Smooth muscle cell of the brain vasculature (primary cell): ENCODE measurements around the gene NEK4.

Experiments used
- DNase-seq: peaks from one replicate; pipeline ENCODE4 v3.0.0-alpha.2; 2012; ENCODE audit warnings: low read depth, low spot score

The NEK4 gene

DNA sequence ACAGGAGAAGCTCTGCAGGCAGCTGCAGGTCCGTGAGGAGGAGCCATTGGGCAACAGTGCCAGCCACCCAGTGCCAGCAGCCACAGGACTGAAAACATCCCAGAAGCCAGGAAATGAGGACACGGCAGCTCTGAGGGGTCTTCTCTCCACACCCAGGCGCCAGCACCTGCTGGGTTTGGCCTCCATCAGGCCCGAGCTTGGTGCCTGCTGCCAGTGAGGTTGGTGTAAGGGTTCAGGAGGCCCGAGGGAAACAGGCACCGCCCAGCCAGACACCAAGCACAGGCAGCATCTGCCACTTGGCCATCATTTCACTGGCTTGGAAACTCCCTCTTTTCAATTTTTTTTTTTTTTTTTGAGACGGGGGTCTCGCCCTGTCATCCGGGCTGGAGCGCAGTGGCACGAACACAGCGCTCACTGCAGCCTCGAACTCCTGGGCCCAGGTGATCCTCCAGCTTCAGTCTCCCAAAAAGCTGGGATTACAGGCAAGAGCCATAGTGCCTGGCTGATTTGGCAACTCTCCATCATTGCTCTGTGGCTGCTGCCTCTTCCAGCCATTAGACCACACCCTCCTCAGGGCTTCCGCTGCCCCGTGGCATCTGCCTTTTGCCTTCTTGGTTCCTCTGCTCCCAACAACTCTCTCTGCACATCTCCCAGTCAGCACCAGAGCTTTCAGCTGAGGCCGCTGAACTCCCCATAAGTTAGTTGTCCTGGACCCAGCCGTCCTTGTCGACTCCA is 22.4 kb upstream of the NEK4 start:
- DNase-seq = no peak

DNA sequence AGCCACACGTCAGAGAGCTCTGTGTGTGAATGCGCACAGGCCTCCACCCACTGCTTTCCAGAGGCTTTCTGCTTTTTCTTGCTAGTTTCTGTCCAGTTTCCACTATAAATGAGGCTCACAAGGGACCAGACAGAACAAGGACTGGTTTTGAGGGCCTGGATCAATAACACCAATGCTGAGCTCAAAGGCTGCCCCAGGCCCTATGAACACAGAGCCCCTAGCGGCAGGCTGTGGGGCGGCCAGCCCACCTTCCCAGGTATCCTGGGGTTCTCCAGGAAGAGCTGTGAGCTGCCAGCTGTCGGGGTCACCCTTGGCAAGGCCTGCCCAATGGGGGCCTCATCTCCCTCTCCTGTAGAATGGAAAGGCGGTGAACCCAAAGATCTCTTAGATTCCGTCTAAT is 21.7 kb upstream of the NEK4 start:
- no peak for DNase-seq

DNA sequence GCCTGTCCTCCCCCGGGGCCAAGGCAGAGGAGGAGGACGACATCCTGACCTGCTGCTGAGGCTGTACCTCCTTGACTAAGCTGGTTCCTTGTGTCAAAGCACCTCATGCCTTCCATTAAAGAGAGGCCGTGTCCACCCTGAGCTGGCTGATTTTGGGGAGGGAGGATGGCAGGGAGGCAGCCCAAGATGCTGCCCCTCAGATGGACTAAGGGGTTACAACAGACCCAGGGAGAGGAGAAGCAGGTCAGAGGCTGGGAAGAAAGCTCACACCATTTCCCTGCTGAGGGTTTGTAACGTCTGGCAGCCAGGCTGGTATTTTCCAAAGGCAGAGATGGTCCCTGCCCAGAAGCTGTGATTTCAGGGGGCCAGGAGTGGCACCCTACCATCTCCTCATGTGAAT is 21.2 kb upstream of the NEK4 start:
- DNase-seq = no peak

DNA sequence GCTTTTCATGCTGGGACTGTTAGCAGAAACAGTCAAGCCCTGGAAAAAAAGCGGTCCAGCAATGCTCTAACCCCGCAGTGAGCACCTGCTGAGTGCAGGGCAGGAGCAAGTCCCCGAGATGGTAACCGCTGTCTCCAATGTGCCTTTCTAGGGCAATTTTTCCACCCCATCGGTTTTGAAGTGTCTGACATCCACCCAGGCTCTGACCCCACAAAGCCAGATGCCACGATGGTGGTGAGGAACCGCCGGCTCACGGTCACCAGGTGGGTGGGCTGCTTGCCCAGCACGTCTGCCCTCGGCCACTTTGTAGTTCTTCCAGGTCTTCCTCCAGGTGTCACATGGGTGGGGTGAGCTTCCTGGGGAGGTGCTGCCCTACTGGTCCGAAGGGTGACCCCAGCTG is 20.6 kb upstream of the NEK4 start:
- no peak for DNase-seq

DNA sequence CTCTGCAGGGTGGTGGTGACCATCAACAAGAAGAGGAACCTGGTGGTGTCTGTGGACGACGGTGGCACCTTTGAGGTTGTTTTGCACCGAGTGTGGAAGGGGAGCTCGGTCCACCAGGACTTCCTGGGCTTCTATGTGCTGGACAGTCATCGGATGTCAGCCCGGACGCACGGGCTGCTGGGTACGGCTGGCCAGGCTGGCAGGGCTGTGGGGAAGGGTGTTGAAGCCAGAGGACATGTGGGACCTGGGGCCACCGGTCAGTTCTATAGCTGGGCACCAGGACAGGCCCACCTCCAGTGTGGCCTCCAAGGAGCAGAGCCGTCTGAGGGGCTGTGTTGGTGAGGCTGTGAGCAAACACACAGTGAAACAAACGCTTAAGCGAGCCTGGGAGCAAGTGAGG is 20.0 kb upstream of the NEK4 start:
- no peak for DNase-seq

DNA sequence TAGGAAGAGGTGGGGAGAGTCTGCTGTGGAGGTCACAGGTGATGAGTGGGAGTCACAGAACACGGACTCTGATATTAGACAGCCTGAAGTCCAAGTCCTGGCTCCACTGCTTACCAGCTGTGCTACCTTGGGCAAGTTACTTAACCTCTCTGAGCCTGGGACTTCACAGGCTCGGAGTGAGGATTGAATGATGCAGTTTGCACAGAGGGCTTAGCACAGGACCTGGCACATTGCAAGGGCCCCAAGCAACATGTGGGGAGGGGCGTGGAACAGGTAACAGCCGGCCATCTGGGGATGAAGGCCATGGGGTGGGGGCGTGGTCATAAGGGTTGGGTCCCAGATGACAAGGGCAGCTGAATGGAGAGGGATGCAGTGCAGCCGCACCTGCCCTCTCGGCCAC is 19.6 kb upstream of the NEK4 start:
- DNase-seq = no peak

DNA sequence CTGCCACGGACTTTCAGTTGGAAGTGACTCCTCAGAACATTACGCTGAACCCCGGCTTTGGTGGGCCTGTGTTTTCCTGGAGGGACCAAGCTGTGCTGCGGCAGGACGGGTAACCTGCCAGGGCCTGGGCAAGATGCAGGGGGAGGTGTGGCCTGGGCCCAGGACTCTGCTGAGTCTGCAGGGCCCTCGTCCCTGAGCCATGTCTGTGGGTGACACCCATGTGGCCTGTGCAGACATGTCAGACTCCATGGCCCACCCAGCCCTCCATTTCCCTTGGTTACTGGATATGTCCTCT is 19.0 kb upstream of the NEK4 start:
- DNase-seq = no peak

DNA sequence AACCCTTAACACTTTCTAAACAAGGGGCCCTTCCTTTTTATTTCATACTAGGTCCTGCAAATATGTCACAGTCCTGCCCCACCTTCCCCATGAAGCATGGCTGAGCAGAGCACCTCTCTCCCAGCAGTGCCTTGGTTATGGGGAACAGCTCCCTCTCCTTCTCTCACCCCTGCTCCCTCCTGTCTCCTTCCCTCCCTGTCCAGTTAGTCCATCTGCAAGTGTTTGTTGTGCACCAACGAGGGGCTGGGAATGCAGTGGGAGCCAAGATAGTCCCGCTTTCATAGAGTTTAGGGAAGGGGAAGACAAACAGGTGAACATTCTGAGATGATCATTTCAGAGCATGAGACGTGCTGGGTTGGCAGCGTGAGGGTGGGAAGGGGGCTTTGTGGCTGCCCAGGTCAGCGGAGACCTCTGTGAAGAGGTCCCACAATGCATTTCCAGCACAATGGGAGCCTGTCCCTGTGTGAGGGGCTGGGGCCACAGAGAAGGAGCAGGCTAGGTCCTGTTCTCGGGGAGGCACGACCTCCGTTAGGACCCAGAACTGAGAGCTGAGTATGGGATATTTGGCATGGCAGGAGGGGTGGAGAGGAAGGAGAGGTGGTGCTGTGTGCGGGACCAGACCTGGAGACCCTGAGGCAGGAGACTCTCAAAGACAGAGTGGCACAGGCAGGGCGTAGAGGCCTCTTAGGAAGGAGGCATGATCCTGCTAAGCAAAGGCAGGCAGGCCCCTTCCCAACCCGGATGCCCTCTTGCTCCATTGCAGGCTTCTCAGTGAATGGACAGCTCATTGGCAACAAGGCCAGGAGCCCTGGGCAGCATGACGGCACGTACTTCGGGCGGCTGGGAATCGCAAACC is 18.4 kb upstream of the NEK4 start:
- no peak for DNase-seq

DNA sequence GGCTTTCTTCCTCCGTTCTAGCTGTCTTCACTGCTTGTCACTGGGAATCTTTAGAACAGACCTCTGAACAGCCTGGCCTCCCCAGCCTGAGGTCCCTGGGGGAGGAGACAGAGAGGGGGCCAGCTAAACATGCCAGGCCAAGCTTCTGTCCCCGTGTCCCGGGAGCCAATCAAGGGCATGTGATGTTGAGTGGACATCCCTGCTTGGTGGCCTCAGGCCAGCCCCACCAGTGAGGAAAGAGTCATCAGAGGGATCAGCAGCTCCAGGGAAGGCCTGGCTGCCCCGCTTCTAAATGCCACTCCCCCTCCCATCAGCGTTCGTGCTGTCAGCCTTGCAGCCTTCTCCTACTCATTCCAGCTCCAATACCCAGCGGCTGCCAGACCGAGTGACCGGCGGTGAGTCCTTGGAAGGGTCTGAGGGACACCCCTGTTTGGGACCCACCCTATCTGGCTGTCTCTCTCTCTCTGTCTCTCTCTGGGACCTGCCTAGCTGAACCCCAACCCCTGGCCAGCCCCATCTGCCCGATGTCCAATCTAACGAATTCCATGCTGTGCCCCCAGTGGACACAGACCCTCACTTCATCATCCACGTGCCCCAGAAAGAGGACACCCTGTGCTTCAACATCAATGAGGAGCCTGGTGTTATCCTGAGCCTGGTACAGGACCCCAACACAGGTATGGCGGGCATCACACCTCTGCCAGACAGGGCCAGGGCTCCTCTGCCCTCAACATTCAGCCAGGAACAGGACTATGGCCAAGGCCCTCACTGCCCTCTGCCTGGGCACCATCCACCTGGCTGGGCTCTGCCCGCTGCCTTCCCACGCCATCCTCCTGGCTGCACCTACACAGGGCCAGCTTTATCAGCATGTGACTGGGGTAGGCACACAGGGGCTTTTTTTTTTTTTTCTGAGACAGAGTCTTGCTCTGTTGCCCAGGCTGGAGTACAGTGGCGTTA is 17.2 kb upstream of the NEK4 start:
- DNase-seq = no peak

DNA sequence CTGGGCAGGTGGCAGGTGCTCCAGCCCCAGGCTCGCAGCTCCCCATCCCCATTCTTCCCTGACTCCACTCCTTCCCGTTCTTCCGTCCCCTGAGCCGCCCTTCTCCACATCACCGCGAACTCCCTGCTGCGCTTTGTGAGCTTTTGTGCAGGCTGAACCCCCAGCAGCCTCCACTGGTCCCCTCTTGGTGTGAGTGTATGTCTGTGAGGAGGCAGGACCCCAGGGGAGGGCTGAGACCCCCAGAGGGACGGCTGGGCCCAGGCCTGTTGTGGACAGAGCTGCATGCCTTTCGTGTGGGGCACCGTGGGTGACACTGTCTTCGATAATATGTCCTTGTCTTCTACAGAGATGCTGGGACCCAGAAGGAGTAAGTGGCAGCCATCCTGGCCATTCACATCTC is 16.5 kb upstream of the NEK4 start:
- DNase-seq = no peak

DNA sequence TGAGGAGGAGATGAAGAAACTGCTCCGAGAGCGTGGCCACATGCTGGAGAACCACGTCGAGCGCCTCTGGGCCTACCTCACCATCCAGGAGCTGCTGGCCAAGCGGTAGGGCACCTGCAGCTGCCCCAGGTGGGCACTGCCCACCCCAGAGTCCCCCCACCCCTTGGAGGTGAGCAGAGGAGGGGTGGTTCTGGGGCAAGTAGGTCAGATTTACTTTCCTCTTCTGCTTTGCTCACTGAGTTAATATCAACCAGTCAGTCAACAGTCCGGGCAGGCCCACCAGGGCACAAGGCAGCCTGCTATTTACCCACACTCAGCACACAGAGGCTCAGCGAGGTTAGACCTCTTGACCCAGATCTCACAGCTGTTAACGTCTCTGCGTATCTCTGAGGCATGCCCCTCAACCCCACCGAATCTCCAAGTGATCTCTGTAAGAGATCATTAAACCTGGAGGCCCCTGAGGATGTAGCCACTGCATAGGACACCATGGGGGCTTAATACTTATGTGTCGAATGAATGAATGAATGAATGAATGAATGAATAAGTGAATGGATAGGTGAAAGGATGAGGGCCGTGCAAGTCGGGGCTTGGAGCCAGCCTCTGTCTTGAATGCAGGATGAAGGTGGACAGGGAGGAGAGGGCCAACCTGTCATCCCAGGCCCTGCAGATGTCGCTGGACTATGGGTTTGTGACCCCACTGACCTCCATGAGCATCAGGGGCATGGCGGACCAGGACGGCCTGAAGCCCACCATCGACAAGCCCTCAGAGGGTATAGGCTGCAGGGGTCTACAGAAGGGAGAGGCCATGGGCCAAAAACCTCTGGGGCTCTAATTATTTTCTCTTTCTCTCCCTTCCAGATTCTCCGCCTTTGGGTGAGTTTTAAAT is 15.8 kb upstream of the NEK4 start:
- no peak for DNase-seq

DNA sequence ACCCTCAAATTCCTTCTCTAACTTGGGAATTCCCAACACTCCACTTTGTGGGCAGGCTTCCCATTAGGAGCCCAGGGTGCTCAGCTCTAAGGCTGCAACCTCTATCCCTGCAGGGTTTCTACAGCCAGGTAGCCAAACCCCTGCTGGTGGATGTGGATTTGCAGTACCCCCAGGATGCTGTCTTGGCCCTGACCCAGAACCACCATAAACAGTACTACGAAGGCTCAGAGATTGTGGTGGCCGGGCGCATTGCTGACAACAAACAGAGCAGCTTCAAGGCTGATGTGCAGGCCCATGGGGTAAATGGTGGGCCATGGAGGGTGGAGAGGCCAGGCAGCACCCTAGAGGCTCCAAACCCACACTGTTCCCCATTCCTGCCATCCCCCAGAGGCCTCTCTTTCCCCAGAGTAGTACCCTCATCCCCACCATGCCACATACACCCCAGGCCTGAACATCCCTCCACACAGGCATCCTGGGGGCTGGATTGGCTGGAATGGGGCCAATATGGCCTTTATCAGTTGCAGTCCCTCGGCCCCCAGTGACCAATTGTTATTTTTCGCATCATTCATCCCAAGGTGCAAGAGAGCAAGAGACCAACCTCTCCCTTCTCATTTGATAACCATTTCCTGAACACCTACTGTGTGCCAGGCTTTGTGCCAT is 14.3 kb upstream of the NEK4 start:
- no peak for DNase-seq

DNA sequence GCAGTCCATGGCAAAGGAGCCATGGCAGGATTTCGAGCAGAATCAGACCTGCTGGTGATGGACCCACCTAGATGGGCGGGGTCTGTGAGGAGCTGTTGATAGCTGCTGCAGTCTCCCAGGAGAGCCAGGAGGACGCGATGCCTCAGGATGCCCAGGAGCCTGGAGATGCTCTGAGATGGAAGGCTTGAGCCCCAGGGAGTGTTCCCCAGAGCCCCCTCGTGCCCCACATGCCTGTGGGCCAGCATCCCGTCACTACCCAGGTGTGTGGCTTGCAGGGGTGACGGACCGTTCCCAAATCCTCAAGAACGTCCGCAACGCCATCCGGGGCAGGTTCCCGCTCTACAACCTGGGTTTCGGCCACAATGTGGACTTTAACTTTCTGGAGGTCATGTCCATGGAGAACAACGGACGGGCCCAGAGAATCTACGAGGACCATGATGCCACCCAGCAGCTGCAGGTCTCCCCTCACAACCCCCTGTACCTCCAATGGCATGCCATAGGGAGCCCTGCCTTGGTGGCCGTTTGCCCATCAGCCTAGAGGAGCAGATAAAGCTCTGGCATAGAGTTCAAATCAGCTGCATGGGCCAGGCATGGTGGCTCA is 13.4 kb upstream of the NEK4 start:
- no peak for DNase-seq

DNA sequence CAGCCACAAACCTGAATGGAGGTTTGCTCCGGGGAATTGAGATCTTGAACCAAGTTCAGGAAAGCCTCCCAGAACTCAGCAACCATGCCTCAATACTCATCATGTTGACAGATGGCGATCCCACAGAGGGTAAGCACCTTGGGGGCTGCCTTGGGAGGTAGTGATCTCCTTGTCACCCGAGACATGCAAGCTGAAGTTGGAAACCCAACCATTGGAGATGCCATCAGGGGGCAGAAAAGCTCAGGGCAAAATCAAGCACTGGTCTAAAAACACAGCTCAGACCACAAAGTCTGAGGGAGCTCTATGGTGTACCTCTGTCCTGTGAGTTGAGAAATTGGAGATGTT is 12.4 kb upstream of the NEK4 start:
- DNase-seq = no peak

DNA sequence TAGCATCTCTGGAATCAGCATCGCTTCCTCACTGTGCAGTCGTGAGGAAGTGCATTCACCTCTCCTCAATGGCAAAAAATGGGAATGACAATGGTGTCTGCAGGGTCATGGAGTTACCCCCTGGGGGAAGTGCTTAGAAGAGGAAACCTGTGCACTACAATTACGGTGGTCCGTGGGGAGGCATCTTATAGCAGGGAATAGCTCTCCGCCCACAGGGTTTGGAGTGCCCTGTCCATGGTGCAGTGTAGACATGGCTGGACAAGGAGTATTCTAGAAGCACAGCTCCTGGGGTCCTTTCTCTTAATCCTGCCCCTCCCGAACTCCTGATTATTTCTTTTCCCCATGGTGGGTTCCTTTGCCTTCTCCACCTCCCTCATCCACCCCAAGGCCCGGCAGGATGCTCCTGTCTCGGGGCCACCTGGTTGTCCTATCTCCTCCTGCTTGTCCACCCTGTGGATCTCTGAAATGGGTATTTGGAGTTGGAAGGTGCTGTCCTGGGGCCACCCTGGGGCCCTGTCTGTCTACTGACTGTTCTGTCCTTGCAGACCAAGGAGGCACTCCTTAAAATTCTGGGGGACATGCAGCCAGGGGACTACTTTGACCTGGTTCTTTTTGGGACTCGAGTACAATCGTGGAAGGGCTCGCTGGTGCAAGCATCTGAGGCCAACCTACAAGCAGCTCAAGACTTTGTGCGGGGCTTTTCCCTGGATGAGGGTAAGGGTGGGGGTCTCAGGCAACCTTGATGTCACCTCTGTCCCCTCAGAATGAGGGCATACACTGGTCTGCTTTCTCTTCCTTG is 11.9 kb upstream of the NEK4 start:
- no peak for DNase-seq

DNA sequence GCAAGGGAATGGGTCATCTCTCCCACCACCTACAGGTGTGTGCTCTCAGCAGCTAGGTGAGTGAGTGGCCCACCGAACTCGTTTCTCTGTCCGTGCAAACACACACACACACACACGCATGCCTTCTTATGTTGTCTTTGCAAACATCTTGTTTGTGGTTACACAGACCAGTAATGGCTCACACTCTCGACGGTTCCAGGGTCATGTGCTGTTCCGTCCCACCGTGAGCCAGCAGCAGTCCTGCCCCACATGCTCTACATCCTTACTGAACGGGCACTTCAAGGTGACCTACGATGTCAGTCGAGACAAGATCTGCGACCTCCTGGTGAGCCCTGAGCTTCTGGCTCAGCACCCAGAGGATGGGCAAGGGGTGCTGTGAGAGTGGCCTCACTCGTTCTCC is 11.0 kb upstream of the NEK4 start:
- no peak for DNase-seq

DNA sequence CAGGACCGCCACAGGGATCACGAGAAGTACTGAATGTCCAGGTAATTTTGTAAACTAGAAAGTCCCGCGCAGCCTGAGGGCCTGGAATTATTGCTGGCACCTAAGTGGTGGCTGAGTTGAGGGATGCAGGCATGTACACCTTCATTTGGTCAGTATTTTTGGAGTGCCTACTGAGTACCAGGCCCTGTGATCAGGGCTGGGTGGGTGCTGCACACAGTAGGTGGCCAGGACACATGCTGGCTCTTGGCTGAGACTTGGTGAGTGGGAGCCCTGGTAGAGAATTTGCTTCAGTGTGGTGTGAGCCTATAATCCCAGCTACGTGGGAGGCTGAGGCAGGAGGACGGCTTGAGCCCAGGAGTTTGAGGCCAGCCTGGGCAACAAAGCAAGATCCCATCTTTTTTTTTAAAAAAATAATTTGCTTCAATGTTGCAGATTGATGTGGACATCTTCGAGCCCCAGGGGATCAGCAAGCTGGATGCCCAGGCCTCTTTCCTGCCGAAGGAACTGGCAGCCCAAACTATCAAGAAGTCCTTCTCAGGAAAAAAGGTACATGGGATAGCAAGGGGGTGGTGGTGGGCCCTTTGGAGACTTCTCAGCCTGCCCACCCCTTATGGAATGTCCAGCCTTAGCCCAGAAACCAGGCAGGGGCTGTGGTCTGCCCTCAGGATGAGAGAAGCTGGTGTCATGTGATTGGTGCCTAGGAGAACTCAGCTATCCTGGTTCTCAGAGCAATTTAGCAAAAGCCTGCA is 9.3 kb upstream of the NEK4 start:
- no peak for DNase-seq

DNA sequence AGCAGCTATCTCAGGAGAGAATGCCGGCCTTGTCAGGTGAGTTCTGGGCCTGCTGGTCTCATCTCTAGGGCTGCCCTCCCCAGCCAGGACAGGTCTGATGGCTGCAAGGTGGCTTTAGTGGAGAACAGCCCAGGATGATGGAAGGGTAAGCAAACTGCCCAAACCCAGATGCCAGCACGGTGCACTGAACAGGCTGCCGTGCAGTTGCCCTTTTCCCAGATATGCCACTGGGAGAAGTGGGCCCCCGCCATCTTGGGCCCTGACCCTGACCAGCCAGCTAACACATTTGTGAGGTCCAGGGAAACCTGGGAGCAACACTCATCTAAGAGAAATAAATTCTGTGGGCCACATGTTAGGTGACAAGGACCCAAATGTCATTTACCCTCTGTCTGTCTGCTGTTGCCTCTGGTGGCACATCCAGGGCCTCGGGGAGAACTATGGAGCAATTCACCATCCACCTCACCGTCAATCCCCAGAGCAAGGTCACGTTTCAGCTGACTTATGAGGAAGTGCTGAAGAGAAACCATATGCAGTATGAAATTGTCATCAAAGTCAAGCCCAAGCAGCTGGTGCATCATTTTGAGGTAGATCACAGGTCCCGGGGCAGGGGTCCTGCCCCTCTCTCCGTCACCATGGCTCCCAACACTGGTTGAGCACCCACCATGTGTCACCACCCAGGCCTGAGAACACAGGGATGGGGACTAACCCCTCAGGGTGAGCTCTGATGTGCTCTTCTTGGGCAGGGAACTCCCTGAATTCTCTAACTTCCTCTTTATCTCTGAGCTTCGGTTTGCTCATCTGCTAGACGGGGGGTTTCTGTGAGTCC is 8.5 kb upstream of the NEK4 start:
- DNase-seq = no peak
